Panc1 (cell line): ENCODE data around the gene HELB. TPM values are rescaled to one million over a fixed set of nuclear protein-coding genes. Genes with fewer than 3 reads are reported as not detected.

Source experiments
- ATAC-seq: fragments of 200-7000 bp; cut with Tn5 transposase; 2 replicates; pipeline ENCODE4 v1.9.1; 2020; ENCODE audit warnings: mild to moderate bottlenecking, moderate library complexity
- BruUV-seq: library from RNA; stranded (reverse); fragments of 400-500 nt; replicated peaks from 2 replicates; lab custom pipeline; 2021; lab: Mats Ljungman, UMichigan
- CTCF ChIA-PET: fragments of 300-600 bp; sonication (Branson Sonifier 250); formaldehyde crosslinking; loops from one replicate; lab custom pipeline; 2022; ENCODE audit warnings: antibody characterized with exemption; lab: Charles Lee
- POLR2A ChIA-PET: fragments of 300-600 bp; sonication (Branson Sonifier 250); formaldehyde crosslinking; loops from one replicate; lab custom pipeline; 2022; ENCODE audit warnings: antibody characterized with exemption; lab: Charles Lee
- DNase-seq: peaks from one replicate; pipeline ENCODE4 v3.0.0-alpha.2; 2010; ENCODE audit warnings: low read depth, low spot score
- H3K27ac ChIP-seq: 2 replicates; pipeline ENCODE4 v1.5.1; 2011; ENCODE audit warnings: mild to moderate bottlenecking, low read length, inconsistent platforms
- H3K27me3 ChIP-seq: fragments of 200-500 bp; sonication (Bioruptor generic); 2 replicates; pipeline ENCODE4 v1.6.0; 2014; ENCODE audit warnings: low read length, inconsistent platforms; ENCODE audit not compliant: control insufficient read depth, insufficient read depth
- H3K36me3 ChIP-seq: fragments of 200-500 bp; sonication (Bioruptor generic); 2 replicates; pipeline ENCODE4 v1.5.1; 2014; ENCODE audit warnings: inconsistent platforms, mild to moderate bottlenecking, low read length, moderate library complexity; ENCODE audit not compliant: control insufficient read depth, insufficient read depth
- H3K4me1 ChIP-seq: 2 replicates; pipeline ENCODE4 v1.5.1; 2011; ENCODE audit warnings: inconsistent platforms, mild to moderate bottlenecking, low read length, moderate library complexity; ENCODE audit not compliant: control insufficient read depth, insufficient read depth
- H3K4me3 ChIP-seq, 2 experiments: 2 replicates each; pipeline ENCODE4 v1.5.1; 2011 to 2012; ENCODE audit warnings: low read depth in 2 of 2, low read length in 2 of 2, mild to moderate bottlenecking in 2 of 2, inconsistent platforms in 1 of 2, moderate library complexity in 1 of 2
- H3K9me3 ChIP-seq: fragments of 200-500 bp; sonication (Bioruptor generic); 2 replicates; pipeline ENCODE4 v1.5.1; 2014; ENCODE audit warnings: low read depth, mild to moderate bottlenecking, inconsistent platforms, low read length, moderate library complexity; ENCODE audit not compliant: control insufficient read depth, insufficient read depth
- POLR2AphosphoS5 ChIP-seq: IDR thresholded peaks from 2 replicates; pipeline ENCODE4 v1.6.1; 2012; ENCODE audit warnings: mild to moderate bottlenecking, low read depth, low read length, moderate library complexity
- REST ChIP-seq, 2 experiments: IDR thresholded peaks; 2 replicates each; pipeline ENCODE4 v1.6.1; 2011 to 2012; ENCODE audit warnings: low read depth in 2 of 2, control low read depth in 1 of 2, low read length in 1 of 2, mild to moderate bottlenecking in 1 of 2, moderate library complexity in 1 of 2; ENCODE audit not compliant: insufficient read depth in 1 of 2
- SIN3A ChIP-seq: IDR thresholded peaks from 2 replicates; pipeline ENCODE4 v1.6.1; 2012; ENCODE audit warnings: low read depth, mild to moderate bottlenecking, low read length, moderate library complexity, borderline replicate concordance; ENCODE audit not compliant: insufficient read depth
- TCF7L2 ChIP-seq: IDR thresholded peaks from 2 replicates; pipeline ENCODE4 v1.6.1; 2011; ENCODE audit warnings: mild to moderate bottlenecking, low read depth, low read length, inconsistent platforms
- in situ Hi-C: cut with HindIII; loops from 2 replicates; pipeline ENCODE4 v1.10.0; 2016; ENCODE audit warnings: low sequenced_read_pairs, low pct_unique_long_range_greater_than_20kb
- intact Hi-C: fragments of 100-400 bp; cut with micrococcal nuclease; formaldehyde crosslinking; loops from one replicate; pipeline ENCODE4 v1.10.0; 2022; ENCODE audit not compliant: unreplicated experiment
- total RNA-seq: library from RNA; stranded (reverse); gene quantifications from one replicate; pipeline ENCODE4 v1.2.1, GENCODE V29; 2021; ENCODE audit not compliant: unreplicated experiment
- TF ChIP-seq, protein P1 (sequence below): fragments of 450-650 bp; IDR thresholded peaks from 2 replicates; pipeline ENCODE4 v1.5.1; 2017; ENCODE audit warnings: mild to moderate bottlenecking

HELB gene
- total RNA-seq, 1 experiment from 2014 or later, result 4.9 TPM

DNA sequence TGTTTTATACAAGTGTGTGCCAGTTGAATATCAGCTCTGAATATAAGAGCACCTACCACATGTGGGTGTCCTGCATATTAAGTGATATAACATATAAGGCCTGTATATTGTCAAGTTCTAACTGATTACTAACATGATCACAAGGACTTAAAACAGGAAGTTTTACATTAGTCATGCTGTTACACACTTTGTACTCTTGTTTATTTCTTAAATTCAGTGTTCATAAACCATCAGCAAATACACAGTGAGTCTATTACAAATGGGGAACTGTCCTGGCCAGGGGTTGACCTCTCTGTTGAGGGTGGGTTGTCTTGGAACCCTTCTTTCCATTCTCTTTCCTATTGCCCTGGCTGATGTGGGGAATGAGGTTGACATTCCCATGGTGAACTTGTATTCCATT is 19.1 kb downstream of the HELB start:
- BruUV-seq, result no TSS peak
- DNase-seq (no peak), ATAC-seq (no peak)
- TF ChIP-seq TCF7L2, result no peak
- TF ChIP-seq, protein P1, sequence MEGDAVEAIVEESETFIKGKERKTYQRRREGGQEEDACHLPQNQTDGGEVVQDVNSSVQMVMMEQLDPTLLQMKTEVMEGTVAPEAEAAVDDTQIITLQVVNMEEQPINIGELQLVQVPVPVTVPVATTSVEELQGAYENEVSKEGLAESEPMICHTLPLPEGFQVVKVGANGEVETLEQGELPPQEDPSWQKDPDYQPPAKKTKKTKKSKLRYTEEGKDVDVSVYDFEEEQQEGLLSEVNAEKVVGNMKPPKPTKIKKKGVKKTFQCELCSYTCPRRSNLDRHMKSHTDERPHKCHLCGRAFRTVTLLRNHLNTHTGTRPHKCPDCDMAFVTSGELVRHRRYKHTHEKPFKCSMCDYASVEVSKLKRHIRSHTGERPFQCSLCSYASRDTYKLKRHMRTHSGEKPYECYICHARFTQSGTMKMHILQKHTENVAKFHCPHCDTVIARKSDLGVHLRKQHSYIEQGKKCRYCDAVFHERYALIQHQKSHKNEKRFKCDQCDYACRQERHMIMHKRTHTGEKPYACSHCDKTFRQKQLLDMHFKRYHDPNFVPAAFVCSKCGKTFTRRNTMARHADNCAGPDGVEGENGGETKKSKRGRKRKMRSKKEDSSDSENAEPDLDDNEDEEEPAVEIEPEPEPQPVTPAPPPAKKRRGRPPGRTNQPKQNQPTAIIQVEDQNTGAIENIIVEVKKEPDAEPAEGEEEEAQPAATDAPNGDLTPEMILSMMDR, result no peak
- TF ChIP-seq SIN3A, result no peak
- TF ChIP-seq REST (IDR thresholded peaks at IDR 0.05; ENCODE audit: insufficient read depth in 1 of 2, low read depth in 2 of 2, low read length in 1 of 2), result no peak
- no peak for TF ChIP-seq POLR2AphosphoS5
- Histone ChIP-seq H3K27me3 (no peaks in the 10 kb centered on the region), H3K4me3 (no peak overlapping the region), H3K4me1 (no peaks in the 10 kb centered on the region), H3K9me3 (no peaks in the 10 kb centered on the region), H3K36me3 (no peaks in the 10 kb centered on the region; the same call in 1 of the 2 replicates), H3K27ac (no peak overlapping the region)
- POLR2A ChIA-PET, result no interaction called here
- in situ Hi-C loops, result no loop called here
- CTCF ChIA-PET, result no interaction called here
- intact Hi-C loops, result no loop called here

DNA sequence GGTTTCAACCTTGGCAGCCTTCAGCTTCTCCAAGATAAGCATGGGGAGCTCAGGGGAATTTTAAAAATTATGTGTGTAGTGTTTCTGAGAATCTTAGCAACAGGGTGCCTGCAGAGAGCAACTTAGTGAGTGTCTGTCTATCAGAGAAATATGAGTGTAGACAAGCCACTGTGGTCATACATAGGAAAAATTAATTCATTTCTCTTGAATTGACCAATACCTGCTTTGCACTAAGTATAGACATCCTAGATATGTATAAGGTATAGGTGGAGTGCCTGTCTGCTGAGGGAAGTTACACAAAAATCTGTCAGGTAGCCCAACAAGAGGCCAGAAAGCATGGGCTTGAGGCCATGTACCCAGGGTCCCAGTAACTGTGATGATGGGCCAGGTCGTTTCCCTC is 20.7 kb downstream of the HELB start:
- Histone ChIP-seq H3K27ac (no peak overlapping the region), H3K36me3 (no peaks in the 10 kb centered on the region; the same call in 1 of the 2 replicates), H3K4me1 (no peaks in the 10 kb centered on the region), H3K9me3 (no peaks in the 10 kb centered on the region), H3K27me3 (no peaks in the 10 kb centered on the region), H3K4me3 (no peak overlapping the region)
- TF ChIP-seq POLR2AphosphoS5, result no peak
- ATAC-seq (no peak), DNase-seq (no peak)
- ChIA-PET POLR2A (no interaction called here), CTCF (no interaction called here)
- BruUV-seq, result no TSS peak
- in situ Hi-C loops, result no loop called here
- intact Hi-C loops, result no loop called here

DNA sequence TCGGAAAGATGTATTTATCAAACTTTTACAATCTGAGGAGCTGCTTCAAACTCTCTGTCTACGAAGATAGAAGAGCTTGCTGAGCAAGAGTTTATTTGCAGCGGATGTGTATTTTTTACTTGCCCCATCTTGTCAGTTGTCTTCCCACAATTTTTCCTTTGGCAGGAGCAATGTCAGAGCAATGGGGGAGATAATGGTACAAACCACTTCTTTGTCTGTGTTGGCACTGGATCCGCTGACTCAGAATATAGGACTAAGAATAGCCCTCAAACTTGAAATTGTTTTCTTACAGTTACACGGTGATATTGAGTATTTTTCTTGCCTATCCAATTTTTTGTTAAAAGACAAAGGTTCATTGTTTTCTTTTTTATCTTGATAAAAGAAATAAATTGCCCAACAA is 27.6 kb downstream of the HELB start:
- no TSS peak for BruUV-seq

More for the DNA sequence above, 27.6 kb downstream of the HELB start:
- ATAC-seq (no peak), DNase-seq (no peak)
- no peak overlapping the region for H3K27ac ChIP-seq
- H3K27me3 ChIP-seq, result no peaks in the 10 kb centered on the region
- no peaks in the 10 kb centered on the region for H3K36me3 ChIP-seq
- no peak overlapping the region for H3K4me3 ChIP-seq
- no peaks in the 10 kb centered on the region for H3K9me3 ChIP-seq
- in situ Hi-C loops (no loop called here), intact Hi-C loops (no loop called here)
- no peak for TF ChIP-seq REST (IDR thresholded peaks at IDR 0.05; ENCODE audit: insufficient read depth in 1 of 2, low read depth in 2 of 2, low read length in 1 of 2)
- POLR2A ChIA-PET, result no interaction called here
- H3K4me1 ChIP-seq, result no peaks in the 10 kb centered on the region
- CTCF ChIA-PET, result no interaction called here
